DND-41 (cell line): ENCODE measurements around the gene RNF150.

Experiments used
- CTCF ChIP-seq: IDR thresholded peaks from 2 replicates; pipeline ENCODE4 v1.5.1; 2012; ENCODE audit warnings: borderline replicate concordance, low read length, moderate library complexity, mild to moderate bottlenecking; ENCODE audit not compliant: poor library complexity, severe bottlenecking; ENCODE audit errors: extremely low read depth
- EZH2 ChIP-seq: IDR thresholded peaks from 3 replicates; pipeline ENCODE4 v1.6.1; 2012; ENCODE audit warnings: borderline replicate concordance, low read depth, mild to moderate bottlenecking, moderate library complexity, low read length, inconsistent platforms; ENCODE audit not compliant: severe bottlenecking

- no peak for TF ChIP-seq CTCF
- no peak for TF ChIP-seq EZH2
Observed at GRCh38 chr4:140944572-140944971, 188.7 kb downstream of the RNF150 start.
